ENCODE measurements around the gene NAIF1.

Gene NAIF1

GRCh38 chr9:128102861-128103588, 35.9 kb upstream of the NAIF1 start:
- DNase-seq (ENCODE audit: low read depth in 2 of 2, low spot score in 1 of 2) = no peak

GRCh38 chr9:128102196-128102595, 35.1 kb upstream of the NAIF1 start:
- DNase-seq (ENCODE audit: low read depth in 2 of 2, low spot score in 1 of 2) = no peak

GRCh38 chr9:128101690-128102089, 34.6 kb upstream of the NAIF1 start:
- no peak for DNase-seq (ENCODE audit: low read depth in 2 of 2, low spot score in 1 of 2)

GRCh38 chr9:128101231-128101661, 34.1 kb upstream of the NAIF1 start:
- no peak for DNase-seq (ENCODE audit: low read depth in 2 of 2, low spot score in 1 of 2)

- no peak for DNase-seq (ENCODE audit: low read depth in 2 of 2, low spot score in 1 of 2)
Measured at GRCh38 chr9:128100581-128100980, 33.5 kb upstream of the NAIF1 start.

- DNase-seq (ENCODE audit: low read depth in 2 of 2, low spot score in 1 of 2) = no peak
Measured at GRCh38 chr9:128099932-128100491, 32.9 kb upstream of the NAIF1 start.

- no peak for DNase-seq (ENCODE audit: low read depth in 2 of 2, low spot score in 1 of 2)
Measured at GRCh38 chr9:128099231-128099931, 32.3 kb upstream of the NAIF1 start.

- peak; percentile 40 to 56 for DNase-seq (ENCODE audit: low read depth in 2 of 2, low spot score in 1 of 2)
Measured at GRCh38 chr9:128098297-128099230, 31.4 kb upstream of the NAIF1 start.

- no peak for DNase-seq (ENCODE audit: low read depth in 2 of 2, low spot score in 1 of 2)
Measured at GRCh38 chr9:128097543-128098296, 30.6 kb upstream of the NAIF1 start.

- DNase-seq (ENCODE audit: low read depth in 2 of 2, low spot score in 1 of 2) = no peak
Measured at GRCh38 chr9:128096616-128097536, 29.8 kb upstream of the NAIF1 start.

GRCh38 chr9:128094950-128095544, 27.9 kb upstream of the NAIF1 start:
- no peak for DNase-seq (ENCODE audit: low read depth in 2 of 2, low spot score in 1 of 2)

GRCh38 chr9:128094166-128094949, 27.2 kb upstream of the NAIF1 start:
- DNase-seq (ENCODE audit: low read depth in 2 of 2, low spot score in 1 of 2) = peak; percentile 37 to 52

GRCh38 chr9:128093011-128093410, 25.9 kb upstream of the NAIF1 start:
- DNase-seq (ENCODE audit: low read depth in 2 of 2, low spot score in 1 of 2) = no peak

- DNase-seq (ENCODE audit: low read depth in 2 of 2, low spot score in 1 of 2) = no peak
Measured at GRCh38 chr9:128092199-128092977, 25.3 kb upstream of the NAIF1 start.

GRCh38 chr9:128091571-128091970, 24.5 kb upstream of the NAIF1 start:
- no peak for DNase-seq (ENCODE audit: low read depth in 2 of 2, low spot score in 1 of 2)

- no peak for DNase-seq (ENCODE audit: low read depth in 2 of 2, low spot score in 1 of 2)
Measured at GRCh38 chr9:128091144-128091543, 24.0 kb upstream of the NAIF1 start.

- DNase-seq (ENCODE audit: low read depth in 2 of 2, low spot score in 1 of 2) = no peak
Measured at GRCh38 chr9:128089299-128089698, 22.2 kb upstream of the NAIF1 start.
